ENCODE measurements around the gene AFF3. TPM values are rescaled to one million over a fixed set of nuclear protein-coding genes. Genes with fewer than 3 reads are reported as not detected.
A peak's percentile ranks its signal among the peaks of the same experiment; 100 is the strongest.

The AFF3 gene
- total and polyA plus RNA-seq, 2 of the 4 experiments (the other 2 are of a cell fraction) = 12.9 to 14.3 TPM

GRCh38 chr2:99659874-99660273, 482.5 kb downstream of the AFF3 start:
- H3K14ac ChIP-seq (replicated peaks; ENCODE audit: low read depth, low read length) = no peak overlapping the region
- H3K18ac ChIP-seq (ENCODE audit: low read depth, low read length) = no peak overlapping the region
- intact Hi-C loops (cut with micrococcal nuclease) (no loop called here), in situ Hi-C loops (cut with MboI; ENCODE audit: low sequenced_read_pairs) (no loop called here), dilution Hi-C loops (cut with HindIII; ENCODE audit: low sequenced_read_pairs, unreplicated experiment) (no loop called here)
- H3K9me1 ChIP-seq (ENCODE audit: insufficient read depth, low read length) = peaks cover 11% of the 10 kb centered on the region
- no peak overlapping the region for H2AFZ ChIP-seq (replicated peaks; ENCODE audit: low read length, poor library complexity)
- no peak overlapping the region for H2BK15ac ChIP-seq (ENCODE audit: low read depth, low read length)
- no peak overlapping the region for H4K8ac ChIP-seq (ENCODE audit: low read depth in 2 of 2, low read length in 2 of 2)
- H4K20me1 ChIP-seq (ENCODE audit: insufficient read depth, low read length) = no peaks in the 10 kb centered on the region
- no peak overlapping the region for H2BK120ac ChIP-seq (ENCODE audit: low read depth, low read length)
- H4K91ac ChIP-seq (ENCODE audit: insufficient read depth, low read depth, low read length) = no peak overlapping the region
- no peak overlapping the region for H3K4me3 ChIP-seq (ENCODE audit: insufficient read depth, low read depth, low read length)
- ATAC-seq (ENCODE audit: low read depth) (no peak), DNase-seq (peak; percentile 48)
- no TSS peak for BruUV-seq (replicated peaks)
- peaks cover 11% of the 10 kb centered on the region for H3K4me1 ChIP-seq (ENCODE audit: control insufficient read depth, insufficient read depth, low read length)
- H3K4ac ChIP-seq (ENCODE audit: low read depth, low read length) = no peak overlapping the region
- H4K5ac ChIP-seq (ENCODE audit: low read depth, low read length) = no peak overlapping the region
- peaks cover 0 to 3% of the 10 kb centered on the region in 2 experiments; a peak in 1 of 4 replicates for H3K79me1 ChIP-seq (ENCODE audit: low read depth in 1 of 2, low read length in 2 of 2)
- POLR2A ChIA-PET (ENCODE audit: unreplicated experiment) = no interaction called here
- H3K9ac ChIP-seq (ENCODE audit: low read depth, low read length) = no peak overlapping the region
- peaks cover 2% of the 10 kb centered on the region; the same call in 1 of the 2 replicates for H3K36me3 ChIP-seq (ENCODE audit: control insufficient read depth, insufficient read depth, low read length)
- H3K9me3 ChIP-seq (ENCODE audit: control insufficient read depth, insufficient read depth, low read length) = no peaks in the 10 kb centered on the region
- CTCF ChIA-PET = no interaction called here
- H2BK20ac ChIP-seq (ENCODE audit: low read depth, low read length) = no peak overlapping the region
- H3K23ac ChIP-seq (ENCODE audit: low read depth, low read length) = no peak overlapping the region
- 100% methylated on average over 1 of the region's 3 CpGs; no CpG with 5 or more reads in 1 of the 2 experiments for WGBS, 2 experiments (ENCODE audit: extremely low coverage in 2 of 2, insufficient read length in 1 of 2)
- TF ChIP-seq MAFK (IDR thresholded peaks at IDR 0.05; ENCODE audit: low read depth, low read length) (no peak), CEBPB (IDR thresholded peaks at IDR 0.05; ENCODE audit: low read depth, low read length) (0 out of 2 replicates have a peak, but pooled peaks have one; percentile 16)
- no peak overlapping the region for H3K4me2 ChIP-seq (ENCODE audit: low read depth, low read length)
- H2AK9ac ChIP-seq (replicated peaks; ENCODE audit: low read depth, low read length, poor library complexity) = no peak overlapping the region
- no peaks in the 10 kb centered on the region for H3K27me3 ChIP-seq (ENCODE audit: control insufficient read depth, insufficient read depth, low read length)
- peak overlapping the region; percentile 21; the same call in 1 of the 2 replicates for H2AK5ac ChIP-seq (ENCODE audit: low read depth, low read length)
- H3K27ac ChIP-seq (ENCODE audit: insufficient read depth, low read length) = no peak overlapping the region
- no peak overlapping the region for H2BK5ac ChIP-seq (ENCODE audit: low read depth, low read length, poor library complexity, severe bottlenecking)
- no peak overlapping the region for H3K56ac ChIP-seq (ENCODE audit: extremely low read depth, insufficient read depth, low read length)

Data from IMR-90 (cell line).